Large intestine (tissue), 3 donors: ENCODE data around the gene KTI12. TPM values are rescaled to one million over a fixed set of nuclear protein-coding genes. Genes with fewer than 3 reads are reported as not detected.
"Not testable (repeated sequence)": the region's sequence is repeated elsewhere in the genome, so short reads cannot be mapped to it uniquely, and the experiment has no call there.

Experiments
- DNase-seq, 2 donors: peaks; one replicate each; pipeline versions ENCODE4 v3.0.0 to v3.0.0-alpha.2; 2013
- H3K27ac ChIP-seq: one replicate; pipeline ENCODE4 v1.5.1; 2013; ENCODE audit warnings: low read length
- H3K27me3 ChIP-seq: 2 replicates; pipeline ENCODE4 v1.6.1; 2013; ENCODE audit warnings: low read length; ENCODE audit not compliant: control insufficient read depth, insufficient read depth
- H3K36me3 ChIP-seq: 2 replicates; pipeline ENCODE4 v1.6.1; 2013; ENCODE audit warnings: low read length; ENCODE audit not compliant: control insufficient read depth, insufficient read depth
- H3K4me1 ChIP-seq: one replicate; pipeline ENCODE4 v1.6.1; 2013; ENCODE audit warnings: low read length; ENCODE audit not compliant: control insufficient read depth, insufficient read depth
- H3K4me3 ChIP-seq: one replicate; pipeline ENCODE4 v1.5.1; 2013; ENCODE audit warnings: low read length
- H3K9me3 ChIP-seq: one replicate; pipeline ENCODE4 v1.6.1; 2013; ENCODE audit warnings: mild to moderate bottlenecking, low read depth, low read length, moderate library complexity; ENCODE audit not compliant: control insufficient read depth
- WGBS: methylation state at CpG from one replicate; pipeline ENCODE4 v1.1.5; 2013; ENCODE audit warnings: low lambda C conversion rate; ENCODE audit not compliant: insufficient coverage; 5-methylcytosine and 5-hydroxymethylcytosine counted together
- polyA plus RNA-seq: library from polyadenylated mRNA; unstranded; fragments of 120-200 nt; gene quantifications from one replicate; pipeline ENCODE4 v1.2.1, GENCODE V29; 2013

KTI12 gene
- polyA plus RNA-seq, 1 donor = 7.4 TPM

- peaks cover 8% of the 10 kb centered on the region for H3K4me1 ChIP-seq
- no peak overlapping the region for H3K27ac ChIP-seq
- no peak for DNase-seq
- no peaks in the 10 kb centered on the region for H3K36me3 ChIP-seq
- no peak overlapping the region for H3K4me3 ChIP-seq
- H3K9me3 ChIP-seq = no peaks in the 10 kb centered on the region
- no CpG with 5 or more reads among the region's 7 CpGs for WGBS
- no peaks in the 10 kb centered on the region for H3K27me3 ChIP-seq
Observed at GRCh38 chr1:52008071-52008809, 25.4 kb downstream of the KTI12 start.

GRCh38 chr1:52007215-52008002, 26.2 kb downstream of the KTI12 start:
- Histone ChIP-seq H3K36me3 (no peaks in the 10 kb centered on the region), H3K27ac (no peak overlapping the region), H3K9me3 (no peaks in the 10 kb centered on the region), H3K4me3 (no peak overlapping the region), H3K4me1 (peaks cover 8% of the 10 kb centered on the region), H3K27me3 (no peaks in the 10 kb centered on the region)
- DNase-seq = no peak
- WGBS = no CpG with 5 or more reads among the region's 5 CpGs

GRCh38 chr1:52006081-52006553, 27.5 kb downstream of the KTI12 start:
- WGBS = no CpG with 5 or more reads among the region's 5 CpGs
- H3K4me3 ChIP-seq, H3K27me3 ChIP-seq, H3K4me1 ChIP-seq, H3K27ac ChIP-seq, H3K36me3 ChIP-seq, H3K9me3 ChIP-seq: not testable (repeated sequence)
- DNase-seq = peak in 1 of 2 donors; percentile 17

GRCh38 chr1:52005548-52005947, 28.1 kb downstream of the KTI12 start:
- H3K27ac ChIP-seq, DNase-seq, H3K4me3 ChIP-seq, H3K4me1 ChIP-seq, H3K9me3 ChIP-seq, H3K27me3 ChIP-seq, H3K36me3 ChIP-seq: not testable (repeated sequence)
- WGBS = no CpG with 5 or more reads among the region's 3 CpGs

- no peak for DNase-seq
- 63% methylated on average over 1 of the region's 4 CpGs for WGBS
- Histone ChIP-seq H3K9me3 (no peaks in the 10 kb centered on the region), H3K36me3 (no peaks in the 10 kb centered on the region), H3K4me3 (no peak overlapping the region), H3K4me1 (peaks cover 8% of the 10 kb centered on the region), H3K27me3 (no peaks in the 10 kb centered on the region), H3K27ac (no peak overlapping the region)
Observed at GRCh38 chr1:52003877-52004276, 29.7 kb downstream of the KTI12 start.

GRCh38 chr1:52002038-52002917, 31.3 kb downstream of the KTI12 start:
- WGBS = 42% methylated on average over 2 of the region's 9 CpGs
- H3K36me3 ChIP-seq = no peaks in the 10 kb centered on the region
- no peak overlapping the region for H3K27ac ChIP-seq
- peak; percentile 71 to 77 for DNase-seq
- H3K27me3 ChIP-seq = peaks cover 3% of the 10 kb centered on the region
- no peak overlapping the region for H3K4me3 ChIP-seq
- H3K9me3 ChIP-seq = no peaks in the 10 kb centered on the region
- H3K4me1 ChIP-seq = peaks cover 7% of the 10 kb centered on the region

- no peak for DNase-seq
- no peak overlapping the region for H3K27ac ChIP-seq
- WGBS = no CpG with 5 or more reads among the region's 1 CpG
Observed at GRCh38 chr1:51998701-51999100, 34.9 kb downstream of the KTI12 start.

GRCh38 chr1:51997974-51998382, 35.6 kb downstream of the KTI12 start:
- Histone ChIP-seq H3K4me3 (no peak overlapping the region), H3K9me3 (no peaks in the 10 kb centered on the region), H3K27ac (no peak overlapping the region), H3K27me3 (peaks cover 7% of the 10 kb centered on the region), H3K36me3 (no peaks in the 10 kb centered on the region), H3K4me1 (no peaks in the 10 kb centered on the region)
- DNase-seq = no peak
- no CpG with 5 or more reads among the region's 5 CpGs for WGBS

More at GRCh38 chr1:51998701-51999100, 34.9 kb downstream of the KTI12 start:
- Histone ChIP-seq H3K9me3 (no peaks in the 10 kb centered on the region), H3K4me1 (no peaks in the 10 kb centered on the region), H3K27me3 (peaks cover 7% of the 10 kb centered on the region), H3K4me3 (no peak overlapping the region), H3K36me3 (no peaks in the 10 kb centered on the region)

- Histone ChIP-seq H3K4me1 (no peaks in the 10 kb centered on the region), H3K27me3 (peaks cover 36% of the 10 kb centered on the region), H3K27ac (no peak within 1 kb of the TSS), H3K9me3 (no peaks in the 10 kb centered on the region), H3K4me3 (peak within 1 kb of the TSS; percentile 8), H3K36me3 (no peaks in the 10 kb centered on the region)
- DNase-seq = peak; percentile 61 to 74
- WGBS = no CpG with 5 or more reads among the region's 46 CpGs
Observed at GRCh38 chr1:51990478-51990965, 43.1 kb downstream of the KTI12 start, which contains the start of gene RAB3B. RAB3B (minus strand) TSS chr1:51990700; CDS start chr1:51977117, 13,583 bp downstream.
